SK-N-MC (cell line): Measurements from ENCODE around the gene CRAT.

Experiments
- EZH2 ChIP-seq: fragments of 200-600 bp; sonication (generic); IDR thresholded peaks from one replicate; pipeline ENCODE4 v1.6.1; 2017; ENCODE audit warnings: antibody characterized with exemption
- POLR2AphosphoS5 ChIP-seq: IDR thresholded peaks from 2 replicates; pipeline ENCODE4 v1.6.1; 2012; ENCODE audit warnings: mild to moderate bottlenecking, low read depth, low read length, borderline replicate concordance

- no peak for TF ChIP-seq EZH2
- TF ChIP-seq POLR2AphosphoS5 = no peak
Observed at GRCh38 chr9:129077236-129077635, 33.4 kb downstream of the CRAT start.
